SK-N-SH (cell line): ENCODE results near the gene KNDC1. TPM values are rescaled to one million over a fixed set of nuclear protein-coding genes. Genes with fewer than 3 reads are reported as not detected.

Experiments
- CTCF ChIA-PET: fragments of 300-600, 350-600 bp; formaldehyde crosslinking; extraction: SDS; loops from one replicate; lab custom pipeline; 2021; lab: Yijun Ruan, JAX
- POLR2A ChIA-PET: fragments of 350-600 bp; sonication (Branson Sonifier 250); formaldehyde crosslinking; extraction: SDS; loops from one replicate; lab custom pipeline; 2020; ENCODE audit warnings: antibody characterized with exemption, inconsistent platforms; lab: Yijun Ruan, JAX
- DNase-seq: peaks from one replicate; pipeline ENCODE4 v3.0.0; 2012
- H2AFZ ChIP-seq: fragments of 200-600 bp; sonication (generic); 2 replicates; pipeline ENCODE4 v1.8.1; 2016; ENCODE audit warnings: antibody characterized with exemption, mild to moderate bottlenecking, low read depth
- H3F3A ChIP-seq: fragments of 200-600 bp; sonication (generic); replicated peaks from 2 replicates; pipeline ENCODE3; 2016; ENCODE audit warnings: antibody characterized with exemption, mild to moderate bottlenecking; ENCODE audit not compliant: insufficient read depth
- H3K27ac ChIP-seq, 2 experiments: fragments of 200-500 bp in 1 of 2; fragments of 200-600 bp in 1 of 2; sonication (Bioruptor generic) in 1 of 2; sonication (generic), shearing (Covaris generic) in 1 of 2; 2 replicates each; pipeline versions ENCODE4 v1.5.1 to v1.6.1; 2014 to 2016; ENCODE audit warnings: low read depth in 2 of 2, inconsistent platforms in 1 of 2, low read length in 1 of 2, mild to moderate bottlenecking in 1 of 2, mixed read lengths in 1 of 2
- H3K27me3 ChIP-seq: fragments of 200-600 bp; sonication (generic), shearing (Covaris generic); 2 replicates; pipeline ENCODE4 v1.6.1; 2016; ENCODE audit warnings: mixed run types; ENCODE audit not compliant: insufficient read depth
- H3K36me3 ChIP-seq, 2 experiments: fragments of 200-500 bp in 1 of 2; fragments of 200-600 bp in 1 of 2; sonication (Bioruptor generic) in 1 of 2; sonication (generic) in 1 of 2; replicated peaks in 1 of 2; 2 replicates each; pipeline versions ENCODE3 to v1.5.1; 2014 to 2016; ENCODE audit warnings: low read length in 1 of 2, mild to moderate bottlenecking in 1 of 2; ENCODE audit not compliant: insufficient read depth in 2 of 2, control insufficient read depth in 1 of 2
- H3K4me1 ChIP-seq, 2 experiments: fragments of 200-500 bp in 1 of 2; fragments of 200-600 bp in 1 of 2; sonication (Bioruptor generic) in 1 of 2; sonication (generic), shearing (Covaris generic) in 1 of 2; 2 replicates each; pipeline versions ENCODE4 v1.5.1 to v1.6.1; 2014 to 2016; ENCODE audit warnings: low read depth in 1 of 2, low read length in 1 of 2, mixed run types in 1 of 2; ENCODE audit not compliant: insufficient read depth in 2 of 2, control insufficient read depth in 1 of 2
- H3K4me2 ChIP-seq: fragments of 200-600 bp; sonication (generic), shearing (Covaris generic); 2 replicates; pipeline ENCODE4 v1.6.1; 2017; ENCODE audit warnings: mixed run types
- H3K4me3 ChIP-seq, 2 experiments: fragments of 200-500 bp in 1 of 2; fragments of 200-600 bp in 1 of 2; sonication (Bioruptor generic) in 1 of 2; sonication (generic), shearing (Covaris generic) in 1 of 2; 2 replicates each; pipeline versions ENCODE4 v1.5.1 to v1.8.1; 2014 to 2016; ENCODE audit warnings: low read depth in 2 of 2, inconsistent platforms in 1 of 2, low read length in 1 of 2, mild to moderate bottlenecking in 1 of 2, mixed read lengths in 1 of 2, moderate library complexity in 1 of 2
- H3K79me2 ChIP-seq: fragments of 200-600 bp; sonication (generic); 2 replicates; pipeline ENCODE4 v1.8.1; 2017; ENCODE audit warnings: mild to moderate bottlenecking; ENCODE audit not compliant: insufficient read depth
- H3K9ac ChIP-seq: fragments of 200-600 bp; sonication (generic); 2 replicates; pipeline ENCODE4 v1.6.1; 2017; ENCODE audit warnings: mixed run types
- H3K9me2 ChIP-seq: fragments of 200-600 bp; sonication (generic); 2 replicates; pipeline ENCODE4 v1.6.1; 2017; ENCODE audit warnings: mixed run types
- H3K9me3 ChIP-seq: fragments of 200-600 bp; sonication (generic); 2 replicates; pipeline ENCODE4 v1.6.1; 2017; ENCODE audit warnings: mixed run types, mild to moderate bottlenecking, moderate library complexity
- H4K20me1 ChIP-seq: fragments of 200-600 bp; sonication (generic); 2 replicates; pipeline ENCODE4 v1.6.1; 2017; ENCODE audit warnings: mild to moderate bottlenecking, mixed run types; ENCODE audit not compliant: insufficient read depth
- CTCF ChIP-seq: fragments of 200-600 bp; sonication (generic); IDR thresholded peaks from 2 replicates; pipeline ENCODE4 v1.6.1; 2017; ENCODE audit warnings: antibody characterized with exemption, mild to moderate bottlenecking, moderate library complexity
- ELF1 ChIP-seq: IDR thresholded peaks from 2 replicates; pipeline ENCODE4 v1.4.0; 2012
- EZH2phosphoT487 ChIP-seq: fragments of 200-600 bp; sonication (generic); IDR thresholded peaks from 2 replicates; pipeline ENCODE4 v1.6.1; 2017; ENCODE audit warnings: low read depth, mixed run types, mild to moderate bottlenecking, antibody characterized with exemption, moderate library complexity, borderline replicate concordance
- FOXJ3 ChIP-seq: sonication (generic); formaldehyde crosslinking; IDR thresholded peaks from 2 replicates; pipeline ENCODE4 v1.5.1; 2020; ENCODE audit warnings: mild to moderate bottlenecking, missing genetic modification reagents
- GABPA ChIP-seq: IDR thresholded peaks from 2 replicates; pipeline ENCODE4 v1.4.0; 2012; ENCODE audit warnings: low read depth, mild to moderate bottlenecking
- JUND ChIP-seq: IDR thresholded peaks from 2 replicates; pipeline ENCODE4 v1.4.0; 2012
- NRF1 ChIP-seq: IDR thresholded peaks from 2 replicates; pipeline ENCODE4 v1.6.1; 2012; ENCODE audit warnings: low read depth, mild to moderate bottlenecking, low read length
- RCOR1 ChIP-seq: fragments of 150-350 bp; IDR thresholded peaks from 2 replicates; pipeline ENCODE4 v1.6.1; 2017; ENCODE audit warnings: antibody characterized with exemption, low read length
- REST ChIP-seq: IDR thresholded peaks from 2 replicates; pipeline ENCODE4 v1.6.1; 2012; ENCODE audit warnings: mild to moderate bottlenecking, low read depth, low read length, moderate library complexity
- RFX5 ChIP-seq: IDR thresholded peaks from 2 replicates; pipeline ENCODE4 v1.6.1; 2012; ENCODE audit warnings: mild to moderate bottlenecking, improper control_type of control experiment, low read length
- TCF12 ChIP-seq: IDR thresholded peaks from 2 replicates; pipeline ENCODE4 v1.4.0; 2012
- TEAD4 ChIP-seq: IDR thresholded peaks from 2 replicates; pipeline ENCODE4 v1.4.0; 2012; ENCODE audit warnings: mild to moderate bottlenecking, borderline replicate concordance; ENCODE audit not compliant: insufficient read depth
- USF1 ChIP-seq: IDR thresholded peaks from 2 replicates; pipeline ENCODE4 v1.4.0; 2012; ENCODE audit warnings: low read depth, borderline replicate concordance
- YY1 ChIP-seq: IDR thresholded peaks from 2 replicates; pipeline ENCODE4 v1.4.0; 2012; ENCODE audit warnings: low read depth, mild to moderate bottlenecking
- WGBS: methylation state at CpG from one replicate; pipeline ENCODE4 v1.1.6; 2017; ENCODE audit warnings: low lambda C conversion rate; 5-methylcytosine and 5-hydroxymethylcytosine counted together
- polyA plus RNA-seq, 3 experiments: library from polyadenylated mRNA; depleted of rRNA; stranded (reverse); fragments of >200 nt; gene quantifications; 2 replicates each; pipeline ENCODE4 v1.2.3, GENCODE V29; 2012

The KNDC1 gene
- polyA plus RNA-seq, 1 of the 3 experiments (the other 2 are of a cell fraction): 1.4 TPM

GRCh38 chr10:133199488-133199885 lies 39.5 kb downstream of the KNDC1 start:
- Histone ChIP-seq H3K9ac (no peak overlapping the region), H3K4me1 (no peaks in the 10 kb centered on the region), H2AFZ (no peak overlapping the region), H3K27me3 (0 out of 2 replicates have a peak, but pooled peaks cover 5% of the 10 kb centered on the region), H3K9me2 (no peaks in the 10 kb centered on the region), H3K36me3 (no peaks in the 10 kb centered on the region), H3K27ac (no peak overlapping the region), H3K4me2 (no peak overlapping the region), H3K9me3 (no peaks in the 10 kb centered on the region), H4K20me1 (no peaks in the 10 kb centered on the region), H3F3A (no peaks in the 10 kb centered on the region), H3K4me3 (no peak overlapping the region), H3K79me2 (no peaks in the 10 kb centered on the region)
- DNase-seq: no peak
- 54% methylated on average over 12 of the region's 13 CpGs for WGBS
- TF ChIP-seq EZH2phosphoT487 (no peak), TCF12 (no peak), RCOR1 (no peak), GABPA (no peak), JUND (no peak), FOXJ3 (CRISPR knock-in tag) (no peak), USF1 (no peak), RFX5 (no peak), CTCF (no peak), ELF1 (no peak), REST (no peak), TEAD4 (no peak), YY1 (no peak), NRF1 (no peak)
- ChIA-PET POLR2A (no interaction called here), CTCF (interaction anchor here (1.2 kb wide), 1 partner anchor 56 kb away, joined by 4 read pairs; no protein-coding TSS in a partner anchor)
